Thyroid gland (tissue), 4 donors: Measurements from ENCODE around the gene PCDHB7. TPM values are rescaled to one million over a fixed set of nuclear protein-coding genes. Genes with fewer than 3 reads are reported as not detected.
"Not testable (repeated sequence)": the region's sequence is repeated elsewhere in the genome, so short reads cannot be mapped to it uniquely, and the experiment has no call there.

Experiments used
- DNase-seq, 2 donors: peaks; one replicate each; pipeline ENCODE4 v3.0.0-alpha.2; 2019
- H3K27ac ChIP-seq, 3 donors: fragments of 200-600 bp; sonication (generic); 1 replicate in 2 of 3; 2 replicates in 1 of 3; pipeline ENCODE4 v1.5.1; 2016 to 2019; ENCODE audit warnings: mild to moderate bottlenecking in 1 of 3, moderate library complexity in 1 of 3
- H3K27me3 ChIP-seq: fragments of 200-600 bp; sonication (generic); one replicate; pipeline ENCODE4 v1.5.1; 2019
- H3K36me3 ChIP-seq, 2 donors: fragments of 200-600 bp; sonication (generic); one replicate each; pipeline ENCODE4 v1.5.1; 2016 to 2019
- H3K4me1 ChIP-seq, 2 donors: fragments of 200-600 bp; sonication (generic); one replicate each; pipeline ENCODE4 v1.5.1; 2017 to 2019
- H3K4me3 ChIP-seq, 3 donors: fragments of 200-600 bp; sonication (generic); replicated peaks in 1 of 3; 1 replicate in 2 of 3; 2 replicates in 1 of 3; pipeline ENCODE4 v1.5.1; 2016; ENCODE audit warnings: mild to moderate bottlenecking in 1 of 3
- H3K9me3 ChIP-seq: fragments of 200-600 bp; sonication (generic); one replicate; pipeline ENCODE4 v1.5.1; 2017
- CTCF ChIP-seq, 6 experiments: fragments of 200-600 bp in 3 of 6; fragments of 450-650 bp in 3 of 6; sonication (generic) in 3 of 6; IDR thresholded peaks; one replicate each; pipeline ENCODE4 v1.5.1; 2016 to 2019; ENCODE audit warnings: antibody characterized with exemption in 6 of 6, mild to moderate bottlenecking in 2 of 6, inconsistent platforms in 1 of 6, moderate library complexity in 1 of 6
- POLR2A ChIP-seq, 2 donors: fragments of 450-650 bp; IDR thresholded peaks; one replicate each; pipeline ENCODE4 v1.6.1; 2017; ENCODE audit warnings: antibody characterized with exemption in 2 of 2, mild to moderate bottlenecking in 2 of 2, moderate library complexity in 1 of 2
- WGBS, 2 donors: methylation state at CpG; one replicate each; pipeline ENCODE4 v1.1.5; 2017; 5-methylcytosine and 5-hydroxymethylcytosine counted together
- intact Hi-C: fragments of 100-400 bp; cut with DNase I; formaldehyde crosslinking; loops from one replicate; pipeline ENCODE4 v1.15.1; 2023
- total RNA-seq, 4 donors: library from RNA; depleted of rRNA; stranded (reverse); fragments of >200 nt; gene quantifications; one replicate each; pipeline ENCODE4 v1.2.3, GENCODE V29; 2016

PCDHB7 gene
- total RNA-seq, 4 donors from 2014 or later: 0.67 to 2.8 (median 2.1) TPM

- Histone ChIP-seq H3K36me3 (no peaks in the 10 kb centered on the region), H3K4me1 (no peaks in the 10 kb centered on the region), H3K27ac (no peak within 1 kb of the TSS), H3K9me3 (no peaks in the 10 kb centered on the region), H3K27me3 (no peaks in the 10 kb centered on the region), H3K4me3 (no peak within 1 kb of the TSS)
- DNase-seq: no peak
- intact Hi-C loops: no loop called here
- 27 to 51% methylated on average over 21 of the region's 21 CpGs for WGBS, 2 donors
- TF ChIP-seq CTCF (IDR thresholded peaks at IDR 0.05): peak in 1 of 6 experiments; percentile 7
- no peak for TF ChIP-seq POLR2A (IDR thresholded peaks at IDR 0.05)
These were observed 27.2 kb downstream of the PCDHB7 start, which contains the start of gene PCDHB11 for GRCh38 chr5:141199359-141200235. Gene PCDHB11, plus strand, starts transcription at chr5:141199627. Its CDS starts 148 bp downstream, at chr5:141199775.

- not testable (repeated sequence) for H3K9me3 ChIP-seq
These were observed 28.7 kb downstream of the PCDHB7 start for GRCh38 chr5:141201126-141201525.

DNA sequence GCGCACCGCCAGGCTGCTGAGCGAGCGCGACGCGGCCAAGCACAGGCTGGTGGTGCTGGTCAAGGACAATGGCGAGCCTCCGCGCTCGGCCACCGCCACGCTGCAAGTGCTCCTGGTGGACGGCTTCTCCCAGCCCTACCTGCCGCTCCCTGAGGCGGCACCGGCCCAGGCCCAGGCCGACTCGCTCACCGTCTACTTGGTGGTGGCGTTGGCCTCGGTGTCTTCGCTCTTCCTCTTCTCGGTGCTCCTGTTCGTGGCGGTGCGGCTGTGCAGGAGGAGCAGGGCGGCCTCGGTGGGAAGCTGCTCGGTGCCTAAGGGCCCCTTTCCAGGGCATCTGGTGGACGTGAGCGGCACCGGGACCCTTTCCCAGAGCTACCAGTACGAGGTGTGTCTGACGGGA is 29.2 kb downstream of the PCDHB7 start:
- H3K27me3 ChIP-seq, H3K36me3 ChIP-seq, H3K4me1 ChIP-seq, H3K27ac ChIP-seq, DNase-seq, H3K9me3 ChIP-seq, H3K4me3 ChIP-seq, intact Hi-C loops: not testable (repeated sequence)
- 32 to 52% methylated on average over 8 to 12 of the region's 35 CpGs for WGBS, 2 donors

More at GRCh38 chr5:141201126-141201525, 28.7 kb downstream of the PCDHB7 start:
- DNase-seq, H3K4me1 ChIP-seq, intact Hi-C loops, H3K4me3 ChIP-seq, H3K27ac ChIP-seq, H3K36me3 ChIP-seq, H3K27me3 ChIP-seq: not testable (repeated sequence)
- 22 to 43% methylated on average over 17 to 29 of the region's 38 CpGs for WGBS, 2 donors

DNA sequence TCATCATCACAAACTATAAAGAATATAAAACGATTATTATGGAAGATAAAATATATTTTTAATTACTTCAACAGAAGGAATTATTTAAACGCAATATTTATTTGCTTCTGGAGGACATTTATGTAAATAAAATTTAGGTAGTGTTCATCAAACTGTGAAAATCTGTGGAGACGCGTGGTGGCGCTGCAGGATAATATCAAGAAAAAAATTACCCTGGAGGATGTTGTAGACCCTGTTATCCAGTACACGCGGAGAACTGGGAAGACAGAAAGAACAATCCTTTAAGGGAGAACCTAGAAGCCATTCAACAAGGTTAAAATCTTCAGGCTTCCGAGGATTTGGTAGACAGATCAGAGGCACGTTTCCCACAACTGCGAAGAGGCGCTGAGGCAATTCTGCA is 36.0 kb downstream of the PCDHB7 start, which contains the start of gene PCDHB12:
Gene PCDHB12, plus strand, starts transcription at position 242 of the 400 bp plus-strand sequence. CDS start 189 bp downstream, outside the sequence.
- WGBS, 2 donors: 18 to 28% methylated on average over 11 of the region's 11 CpGs
- TF ChIP-seq POLR2A (IDR thresholded peaks at IDR 0.05) (no peak), CTCF (IDR thresholded peaks at IDR 0.05) (peak in 1 of 6 experiments; percentile 10)

GRCh38 chr5:141210281-141210680 is 37.8 kb downstream of the PCDHB7 start:
- H3K9me3 ChIP-seq, H3K4me1 ChIP-seq, H3K4me3 ChIP-seq, DNase-seq, H3K27me3 ChIP-seq, H3K27ac ChIP-seq, intact Hi-C loops, H3K36me3 ChIP-seq: not testable (repeated sequence)
- WGBS, 2 donors: 10 to 70% methylated on average over 2 to 24 of the region's 39 CpGs

More for the DNA sequence above, 36.0 kb downstream of the PCDHB7 start, which contains the start of gene PCDHB12:
- H3K4me1 ChIP-seq: no peaks in the 10 kb centered on the region
- intact Hi-C loops: no loop called here
- no peaks in the 10 kb centered on the region for H3K36me3 ChIP-seq
- H3K27me3 ChIP-seq: no peaks in the 10 kb centered on the region
- DNase-seq: no peak
- no peaks in the 10 kb centered on the region for H3K9me3 ChIP-seq
- H3K4me3 ChIP-seq: no peak within 1 kb of the TSS
- no peak within 1 kb of the TSS for H3K27ac ChIP-seq

DNA sequence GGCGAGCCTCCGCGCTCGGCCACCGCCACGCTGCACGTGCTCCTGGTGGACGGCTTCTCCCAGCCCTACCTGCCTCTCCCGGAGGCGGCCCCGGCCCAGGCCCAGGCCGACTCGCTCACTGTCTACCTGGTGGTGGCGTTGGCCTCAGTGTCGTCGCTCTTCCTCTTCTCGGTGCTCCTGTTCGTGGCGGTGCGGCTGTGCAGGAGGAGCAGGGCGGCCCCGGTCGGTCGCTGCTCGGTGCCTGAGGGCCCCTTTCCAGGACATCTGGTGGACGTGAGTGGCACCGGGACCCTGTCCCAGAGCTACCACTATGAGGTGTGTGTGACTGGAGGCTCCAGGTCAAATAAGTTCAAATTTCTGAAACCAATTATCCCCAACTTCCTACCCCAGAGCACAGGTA is 38.4 kb downstream of the PCDHB7 start:
- DNase-seq, H3K27ac ChIP-seq, H3K36me3 ChIP-seq, H3K27me3 ChIP-seq, H3K4me3 ChIP-seq, H3K9me3 ChIP-seq, intact Hi-C loops, H3K4me1 ChIP-seq: not testable (repeated sequence)
- 11 to 45% methylated on average over 4 to 20 of the region's 27 CpGs for WGBS, 2 donors

DNA sequence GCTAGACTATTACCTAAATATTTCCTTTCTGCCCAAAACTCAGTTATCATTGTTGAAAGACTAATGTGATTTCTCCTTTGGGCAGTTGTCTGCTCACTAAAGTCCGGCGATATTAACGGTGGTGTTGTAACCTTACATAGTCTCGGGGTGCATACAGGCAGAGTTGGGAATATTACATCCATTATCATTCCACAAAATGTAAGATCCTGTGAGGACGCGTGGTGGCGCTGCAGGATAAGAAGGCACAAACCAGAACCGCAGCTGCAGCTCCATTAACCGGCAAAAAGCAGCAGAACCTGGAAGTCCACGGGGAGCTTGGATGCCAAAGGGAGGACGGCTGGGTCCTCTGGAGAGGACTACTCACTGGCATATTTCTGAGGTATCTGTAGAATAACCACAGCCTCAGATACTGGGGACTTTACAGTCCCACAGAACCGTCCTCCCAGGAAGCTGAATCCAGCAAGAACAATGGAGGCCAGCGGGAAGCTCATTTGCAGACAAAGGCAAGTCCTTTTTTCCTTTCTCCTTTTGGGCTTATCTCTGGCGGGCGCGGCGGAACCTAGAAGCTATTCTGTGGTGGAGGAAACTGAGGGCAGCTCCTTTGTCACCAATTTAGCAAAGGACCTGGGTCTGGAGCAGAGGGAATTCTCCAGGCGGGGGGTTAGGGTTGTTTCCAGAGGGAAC is 41.4 kb downstream of the PCDHB7 start, which contains the start of gene PCDHB13:
Gene PCDHB13, plus strand, starts transcription at position 264 of the 684 bp plus-strand sequence. Its CDS starts 205 bp downstream, at position 469.
- H3K27ac ChIP-seq, H3K4me3 ChIP-seq, H3K36me3 ChIP-seq, H3K9me3 ChIP-seq, H3K4me1 ChIP-seq, intact Hi-C loops, H3K27me3 ChIP-seq: not testable (repeated sequence)
- TF ChIP-seq CTCF (IDR thresholded peaks at IDR 0.05): peak in 3 of 6 experiments; percentile 35 to 43 (median 40)
- 8 to 13% methylated on average over 11 to 12 of the region's 18 CpGs for WGBS, 2 donors
- peak; percentile 29 to 54 for DNase-seq

DNA sequence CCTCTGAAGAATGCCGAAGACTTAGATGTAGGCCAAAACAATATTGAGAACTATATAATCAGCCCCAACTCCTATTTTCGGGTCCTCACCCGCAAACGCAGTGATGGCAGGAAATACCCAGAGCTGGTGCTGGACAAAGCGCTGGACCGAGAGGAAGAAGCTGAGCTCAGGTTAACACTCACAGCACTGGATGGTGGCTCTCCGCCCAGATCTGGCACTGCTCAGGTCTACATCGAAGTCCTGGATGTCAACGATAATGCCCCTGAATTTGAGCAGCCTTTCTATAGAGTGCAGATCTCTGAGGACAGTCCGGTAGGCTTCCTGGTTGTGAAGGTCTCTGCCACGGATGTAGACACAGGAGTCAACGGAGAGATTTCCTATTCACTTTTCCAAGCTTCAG is 42.1 kb downstream of the PCDHB7 start:
- H3K27me3 ChIP-seq, DNase-seq, H3K27ac ChIP-seq, H3K4me3 ChIP-seq, H3K36me3 ChIP-seq, H3K4me1 ChIP-seq, intact Hi-C loops, H3K9me3 ChIP-seq: not testable (repeated sequence)
- 44 to 67% methylated on average over 11 to 12 of the region's 12 CpGs for WGBS, 2 donors

GRCh38 chr5:141215504-141215903 is 43.1 kb downstream of the PCDHB7 start:
- H3K9me3 ChIP-seq, H3K27me3 ChIP-seq, H3K36me3 ChIP-seq, H3K4me3 ChIP-seq, DNase-seq, H3K4me1 ChIP-seq, H3K27ac ChIP-seq, intact Hi-C loops: not testable (repeated sequence)
- 14 to 37% methylated on average over 9 to 10 of the region's 40 CpGs for WGBS, 2 donors
